Measurements from ENCODE around the gene ARPP19.

- TF ChIP-seq CTCF (IDR thresholded peaks at IDR 0.05; ENCODE audit: low read depth, low read length, poor library complexity, severe bottlenecking) (no peak), EZH2phosphoT487 (IDR thresholded peaks at IDR 0.05; ENCODE audit: borderline replicate concordance, low read length) (no peak)
Observed at GRCh38 chr15:52537459-52537858, 31.4 kb downstream of the ARPP19 start.
